HEK293 (cell line): ENCODE data around the gene PARP11.

Experiments
- SALL2 ChIP-seq: fragments of 450-650 bp; formaldehyde crosslinking; IDR thresholded peaks from 2 replicates; pipeline ENCODE4 v1.5.0; 2017; ENCODE audit warnings: missing biosample characterization, mild to moderate bottlenecking, missing genetic modification characterization, borderline replicate concordance
- YY1 ChIP-seq: fragments of 450-650 bp; formaldehyde crosslinking; IDR thresholded peaks from 2 replicates; pipeline ENCODE4 v1.5.1; 2018; ENCODE audit warnings: missing biosample characterization, missing genetic modification characterization

DNA sequence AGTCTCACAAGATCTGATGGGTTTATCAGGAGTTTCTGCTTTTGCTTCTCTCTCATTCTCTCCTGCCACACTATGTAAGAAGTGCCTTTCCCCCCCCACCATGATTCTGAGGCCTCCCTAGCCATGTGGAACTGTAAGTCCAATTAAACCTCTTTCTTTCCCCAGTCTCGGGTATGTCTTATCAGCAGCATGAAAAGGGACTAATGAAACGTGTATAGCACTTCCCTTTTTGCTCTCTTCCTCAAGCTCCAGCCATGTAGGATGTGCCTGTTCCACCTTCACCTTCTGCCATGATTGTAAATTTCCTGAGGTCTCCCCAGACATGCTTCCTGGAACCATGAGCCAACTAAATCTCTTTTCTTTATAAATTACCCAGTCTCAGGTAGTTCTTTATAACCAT, 113.3 kb downstream of the PARP11 start:
- TF ChIP-seq SALL2 (tag by site-specific recombination), result no peak
- no peak for TF ChIP-seq YY1
